ENCODE measurements around the gene CNNM4.
A peak's percentile ranks its signal among the peaks of the same experiment; 100 is the strongest.

The CNNM4 gene

GRCh38 chr2:96770442-96771202, 9.9 kb downstream of the CNNM4 start (continued):
- no peak for TF ChIP-seq PRDM2 (tag by site-specific recombination; IDR thresholded peaks at IDR 0.05; ENCODE audit: borderline replicate concordance)

DNA sequence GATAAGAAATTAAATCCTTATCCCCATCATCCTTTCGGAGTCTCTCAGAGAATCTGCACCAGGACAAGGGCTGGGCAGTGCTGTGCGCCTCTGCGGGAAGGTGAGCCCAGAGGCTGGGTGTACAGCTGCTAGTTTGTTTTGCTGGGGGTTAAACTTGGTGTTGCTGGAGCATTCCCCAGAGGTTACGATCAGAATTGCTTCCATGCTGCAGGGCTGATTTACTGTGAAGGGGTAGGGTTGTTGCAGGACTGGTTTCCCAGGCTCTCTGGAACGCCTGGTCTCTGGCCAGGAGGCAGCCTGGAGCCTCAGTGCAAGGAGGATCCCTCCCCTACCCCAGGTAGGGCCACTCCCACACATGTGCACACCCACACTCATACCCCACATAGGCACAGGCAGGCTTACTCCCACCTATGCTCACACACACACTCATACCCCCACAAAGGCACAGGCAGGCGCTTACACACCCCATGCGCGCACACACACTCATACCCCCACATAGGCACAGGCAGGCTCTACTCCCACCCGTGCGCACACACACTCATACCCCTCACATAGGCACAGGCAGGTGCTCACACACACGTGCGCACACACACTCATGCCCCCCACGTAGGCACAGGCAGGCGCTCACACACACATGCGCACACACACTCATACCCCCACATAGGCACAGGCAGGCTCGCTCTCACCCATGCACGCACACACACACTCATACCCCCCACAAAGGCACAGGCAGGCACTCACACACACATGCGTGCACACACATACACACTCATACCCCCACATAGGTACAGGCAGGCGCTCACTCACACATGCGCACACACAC, 11.3 kb downstream of the CNNM4 start:
- ChIA-PET POLR2A (no interaction called here), CTCF (no interaction called here)
- Histone ChIP-seq H3K27ac (ENCODE audit: extremely low read depth, low read depth, low read length) (no peak overlapping the region), H3K9me3 (ENCODE audit: control insufficient read depth, insufficient read depth, low read depth, low read length) (no peaks in the 10 kb centered on the region), H3K36me3 (ENCODE audit: control insufficient read depth in 2 of 2, insufficient read depth in 1 of 2, low read length in 2 of 2) (peaks cover 0 to 27% of the 10 kb centered on the region in 2 experiments; a peak in 2 of 3 replicates), H3K4me3 (ENCODE audit: low read depth, low read length) (no peak overlapping the region), H3K4me1 (ENCODE audit: control insufficient read depth, insufficient read depth, low read length) (no peaks in the 10 kb centered on the region; the same call in 1 of the 2 replicates)
- TF ChIP-seq ZFP3 (tag by site-specific recombination; IDR thresholded peaks at IDR 0.05; ENCODE audit: low read depth) (no peak), ZNF223 (tag by site-specific recombination; IDR thresholded peaks at IDR 0.05) (0 out of 2 replicates have a peak, but pooled peaks have one; percentile 43), ZNF48 (tag by site-specific recombination; IDR thresholded peaks at IDR 0.05) (no peak), ZNF23 (tag by site-specific recombination; IDR thresholded peaks at IDR 0.05; ENCODE audit: borderline replicate concordance) (no peak), HOXA7 (CRISPR knock-in tag; IDR thresholded peaks at IDR 0.05; ENCODE audit: borderline replicate concordance) (no peak), PATZ1 (tag by site-specific recombination; IDR thresholded peaks at IDR 0.05) (no peak), ZNF121 (tag by site-specific recombination; IDR thresholded peaks at IDR 0.05) (no peak), MZF1 (tag by site-specific recombination; IDR thresholded peaks at IDR 0.05; ENCODE audit: borderline replicate concordance) (no peak), ZNF501 (tag by site-specific recombination; IDR thresholded peaks at IDR 0.05) (no peak), ZNF202 (tag by site-specific recombination; IDR thresholded peaks at IDR 0.05; ENCODE audit: borderline replicate concordance) (no peak), GLIS2 (tag by site-specific recombination; IDR thresholded peaks at IDR 0.05) (peak; percentile 47; the same call in 1 of the 2 replicates), PRDM6 (tag by site-specific recombination; IDR thresholded peaks at IDR 0.05) (no peak), ZNF19 (tag by site-specific recombination; IDR thresholded peaks at IDR 0.05; ENCODE audit: low read depth) (no peak), ZNF24 (tag by site-specific recombination; IDR thresholded peaks at IDR 0.05) (no peak), ZNF416 (tag by site-specific recombination; IDR thresholded peaks at IDR 0.05) (no peak)
- TF ChIP-seq, protein P1, sequence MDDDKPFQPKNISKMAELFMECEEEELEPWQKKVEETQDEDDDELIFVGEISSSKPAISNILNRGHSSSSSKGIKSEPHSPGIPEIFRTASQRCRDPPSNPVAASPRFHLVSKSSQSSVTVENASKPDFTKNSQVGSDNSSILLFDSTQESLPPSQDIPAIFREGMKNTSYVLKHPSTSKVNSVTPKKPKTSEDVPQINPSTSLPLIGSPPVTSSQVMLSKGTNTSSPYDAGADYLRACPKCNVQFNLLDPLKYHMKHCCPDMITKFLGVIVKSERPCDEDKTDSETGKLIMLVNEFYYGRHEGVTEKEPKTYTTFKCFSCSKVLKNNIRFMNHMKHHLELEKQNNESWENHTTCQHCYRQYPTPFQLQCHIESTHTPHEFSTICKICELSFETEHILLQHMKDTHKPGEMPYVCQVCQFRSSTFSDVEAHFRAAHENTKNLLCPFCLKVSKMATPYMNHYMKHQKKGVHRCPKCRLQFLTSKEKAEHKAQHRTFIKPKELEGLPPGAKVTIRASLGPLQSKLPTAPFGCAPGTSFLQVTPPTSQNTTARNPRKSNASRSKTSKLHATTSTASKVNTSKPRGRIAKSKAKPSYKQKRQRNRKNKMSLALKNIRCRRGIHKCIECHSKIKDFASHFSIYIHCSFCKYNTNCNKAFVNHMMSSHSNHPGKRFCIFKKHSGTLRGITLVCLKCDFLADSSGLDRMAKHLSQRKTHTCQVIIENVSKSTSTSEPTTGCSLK (tag by site-specific recombination; IDR thresholded peaks at IDR 0.05) = no peak
- TF ChIP-seq, protein P2, sequence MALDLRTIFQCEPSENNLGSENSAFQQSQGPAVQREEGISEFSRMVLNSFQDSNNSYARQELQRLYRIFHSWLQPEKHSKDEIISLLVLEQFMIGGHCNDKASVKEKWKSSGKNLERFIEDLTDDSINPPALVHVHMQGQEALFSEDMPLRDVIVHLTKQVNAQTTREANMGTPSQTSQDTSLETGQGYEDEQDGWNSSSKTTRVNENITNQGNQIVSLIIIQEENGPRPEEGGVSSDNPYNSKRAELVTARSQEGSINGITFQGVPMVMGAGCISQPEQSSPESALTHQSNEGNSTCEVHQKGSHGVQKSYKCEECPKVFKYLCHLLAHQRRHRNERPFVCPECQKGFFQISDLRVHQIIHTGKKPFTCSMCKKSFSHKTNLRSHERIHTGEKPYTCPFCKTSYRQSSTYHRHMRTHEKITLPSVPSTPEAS (tag by site-specific recombination; IDR thresholded peaks at IDR 0.05) = peak; percentile 64; the same call in 1 of the 2 replicates
